Measurements from ENCODE around the gene SCPEP1. TPM values are rescaled to one million over a fixed set of nuclear protein-coding genes. Genes with fewer than 3 reads are reported as not detected.

Gene SCPEP1
- total RNA-seq, 2 donors from 2014 or later = 13.7 to 22.9 TPM

- peaks cover 21% of the 10 kb centered on the region for H3K4me1 ChIP-seq
- TF ChIP-seq CTCF (IDR thresholded peaks at IDR 0.05) = no peak
These were observed 58.1 kb downstream of the SCPEP1 start for GRCh38 chr17:57035971-57036481.

DNA sequence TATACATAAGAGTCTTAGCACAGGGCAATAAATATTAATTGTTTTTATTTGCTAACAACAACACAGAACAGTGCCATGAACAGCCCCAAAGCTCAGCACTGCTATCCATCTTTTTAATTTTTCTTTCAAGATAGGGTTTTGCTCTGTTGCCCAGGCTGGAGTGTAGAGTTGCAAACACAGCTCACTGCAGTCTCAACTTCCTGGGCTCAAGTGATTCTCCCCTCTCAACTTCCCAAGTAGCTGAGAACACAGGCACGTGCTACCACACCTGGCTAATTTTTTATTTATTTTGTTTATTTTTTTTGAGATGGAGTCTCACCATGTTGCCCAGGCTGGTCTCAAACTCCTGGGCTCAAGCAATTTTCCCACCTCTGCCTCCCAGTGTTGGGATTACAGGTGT, 59.5 kb downstream of the SCPEP1 start:
- Histone ChIP-seq H3K4me1 (peaks cover 21% of the 10 kb centered on the region), H3K9me3 (no peaks in the 10 kb centered on the region), H3K27ac (peak overlapping the region; percentile 86), H3K4me3 (no peak overlapping the region), H3K36me3 (no peaks in the 10 kb centered on the region), H3K27me3 (no peaks in the 10 kb centered on the region), H3K9ac (ENCODE audit: low read depth in 2 of 2, low read length in 2 of 2) (no peak overlapping the region)
- TF ChIP-seq CTCF (IDR thresholded peaks at IDR 0.05) = no peak
- DNase-seq = no peak
- intact Hi-C loops (cut with DNase I) = no loop called here

More at GRCh38 chr17:57035971-57036481, 58.1 kb downstream of the SCPEP1 start:
- Histone ChIP-seq H3K4me3 (no peak overlapping the region), H3K27ac (peak overlapping the region; percentile 86), H3K9ac (ENCODE audit: low read depth in 2 of 2, low read length in 2 of 2) (peak overlapping the region in 1 of 2 donors; percentile 64), H3K9me3 (no peaks in the 10 kb centered on the region), H3K36me3 (no peaks in the 10 kb centered on the region), H3K27me3 (no peaks in the 10 kb centered on the region)
- DNase-seq = peak; percentile 90
- intact Hi-C loops (cut with DNase I) = no loop called here

DNA sequence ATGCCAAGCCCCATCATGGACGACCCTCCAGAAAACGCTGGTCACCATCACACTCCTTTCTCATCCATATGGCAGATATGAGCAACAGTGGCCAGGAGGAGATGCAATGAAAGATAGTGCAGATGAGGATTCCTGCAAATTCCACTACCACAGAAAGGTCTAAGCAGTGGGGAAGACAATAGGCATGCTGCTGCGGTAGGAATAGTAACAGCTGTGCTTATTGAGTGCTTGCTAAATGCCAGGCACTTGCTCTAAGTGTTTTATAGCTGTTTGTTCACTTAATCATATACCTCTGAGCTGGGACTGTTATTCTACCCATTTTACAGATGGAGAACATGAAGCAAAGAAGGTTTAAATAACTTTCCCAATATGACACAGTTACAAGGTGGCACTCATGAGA, 60.6 kb downstream of the SCPEP1 start:
- peak; percentile 15 for DNase-seq
- intact Hi-C loops (cut with DNase I) = no loop called here
- H3K9me3 ChIP-seq = no peaks in the 10 kb centered on the region
- H3K4me1 ChIP-seq = peaks cover 21% of the 10 kb centered on the region
- no peaks in the 10 kb centered on the region for H3K27me3 ChIP-seq
- H3K36me3 ChIP-seq = no peaks in the 10 kb centered on the region
- TF ChIP-seq CTCF (IDR thresholded peaks at IDR 0.05) = no peak
- no peak overlapping the region for H3K27ac ChIP-seq
- no peak overlapping the region for H3K4me3 ChIP-seq
- no peak overlapping the region for H3K9ac ChIP-seq (ENCODE audit: low read depth in 2 of 2, low read length in 2 of 2)

DNA sequence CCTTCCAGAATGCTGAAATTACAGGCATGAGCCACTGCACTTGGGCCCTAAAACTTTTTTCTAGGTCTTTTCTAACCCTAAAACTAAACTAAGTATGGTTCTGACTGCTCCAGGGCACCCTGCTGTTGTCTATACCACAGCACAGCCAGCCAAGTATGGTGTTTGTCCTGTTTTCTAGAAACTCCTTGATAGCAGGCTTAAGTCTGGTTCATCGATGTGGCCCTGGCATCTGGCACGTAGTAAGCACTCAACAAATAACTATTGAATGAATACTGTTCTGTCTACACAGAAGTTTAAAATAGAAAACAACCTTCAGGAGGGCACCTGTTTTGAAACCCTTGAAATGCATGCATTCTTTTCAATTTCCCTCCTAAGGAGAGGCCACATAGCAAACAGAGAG, 62.6 kb downstream of the SCPEP1 start:
- H3K4me3 ChIP-seq = no peak overlapping the region
- intact Hi-C loops (cut with DNase I) = no loop called here
- DNase-seq = no peak
- peaks cover 5% of the 10 kb centered on the region for H3K27me3 ChIP-seq
- peaks cover 14% of the 10 kb centered on the region for H3K4me1 ChIP-seq
- H3K9ac ChIP-seq (ENCODE audit: low read depth in 2 of 2, low read length in 2 of 2) = no peak overlapping the region
- no peak for TF ChIP-seq CTCF (IDR thresholded peaks at IDR 0.05)
- no peaks in the 10 kb centered on the region for H3K9me3 ChIP-seq
- H3K27ac ChIP-seq = peak overlapping the region; percentile 41
- no peaks in the 10 kb centered on the region for H3K36me3 ChIP-seq

- Histone ChIP-seq H3K27me3 (peaks cover 7% of the 10 kb centered on the region), H3K9ac (ENCODE audit: low read depth in 2 of 2, low read length in 2 of 2) (no peak overlapping the region), H3K9me3 (no peaks in the 10 kb centered on the region), H3K4me1 (peaks cover 8% of the 10 kb centered on the region), H3K36me3 (no peaks in the 10 kb centered on the region), H3K27ac (no peak overlapping the region), H3K4me3 (no peak overlapping the region)
- intact Hi-C loops (cut with DNase I) = no loop called here
- TF ChIP-seq CTCF (IDR thresholded peaks at IDR 0.05) = no peak
- DNase-seq = peak; percentile 16
These were observed 65.3 kb downstream of the SCPEP1 start for GRCh38 chr17:57043276-57043675.

Measured in colonic mucosa (tissue), 4 donors.